Large intestine (tissue), 3 donors: ENCODE measurements around the gene EHMT1. TPM values are rescaled to one million over a fixed set of nuclear protein-coding genes. Genes with fewer than 3 reads are reported as not detected.

Experiments
- DNase-seq, 2 donors: peaks; one replicate each; pipeline versions ENCODE4 v3.0.0 to v3.0.0-alpha.2; 2013
- H3K27ac ChIP-seq: one replicate; pipeline ENCODE4 v1.5.1; 2013; ENCODE audit warnings: low read length
- H3K27me3 ChIP-seq: 2 replicates; pipeline ENCODE4 v1.6.1; 2013; ENCODE audit warnings: low read length; ENCODE audit not compliant: control insufficient read depth, insufficient read depth
- H3K36me3 ChIP-seq: 2 replicates; pipeline ENCODE4 v1.6.1; 2013; ENCODE audit warnings: low read length; ENCODE audit not compliant: control insufficient read depth, insufficient read depth
- H3K4me1 ChIP-seq: one replicate; pipeline ENCODE4 v1.6.1; 2013; ENCODE audit warnings: low read length; ENCODE audit not compliant: control insufficient read depth, insufficient read depth
- H3K4me3 ChIP-seq: one replicate; pipeline ENCODE4 v1.5.1; 2013; ENCODE audit warnings: low read length
- H3K9me3 ChIP-seq: one replicate; pipeline ENCODE4 v1.6.1; 2013; ENCODE audit warnings: mild to moderate bottlenecking, low read depth, low read length, moderate library complexity; ENCODE audit not compliant: control insufficient read depth
- WGBS: methylation state at CpG from one replicate; pipeline ENCODE4 v1.1.5; 2013; ENCODE audit warnings: low lambda C conversion rate; ENCODE audit not compliant: insufficient coverage; 5-methylcytosine and 5-hydroxymethylcytosine counted together
- polyA plus RNA-seq: library from polyadenylated mRNA; unstranded; fragments of 120-200 nt; gene quantifications from one replicate; pipeline ENCODE4 v1.2.1, GENCODE V29; 2013

Gene EHMT1
- polyA plus RNA-seq, 1 donor = 38.7 TPM

DNA sequence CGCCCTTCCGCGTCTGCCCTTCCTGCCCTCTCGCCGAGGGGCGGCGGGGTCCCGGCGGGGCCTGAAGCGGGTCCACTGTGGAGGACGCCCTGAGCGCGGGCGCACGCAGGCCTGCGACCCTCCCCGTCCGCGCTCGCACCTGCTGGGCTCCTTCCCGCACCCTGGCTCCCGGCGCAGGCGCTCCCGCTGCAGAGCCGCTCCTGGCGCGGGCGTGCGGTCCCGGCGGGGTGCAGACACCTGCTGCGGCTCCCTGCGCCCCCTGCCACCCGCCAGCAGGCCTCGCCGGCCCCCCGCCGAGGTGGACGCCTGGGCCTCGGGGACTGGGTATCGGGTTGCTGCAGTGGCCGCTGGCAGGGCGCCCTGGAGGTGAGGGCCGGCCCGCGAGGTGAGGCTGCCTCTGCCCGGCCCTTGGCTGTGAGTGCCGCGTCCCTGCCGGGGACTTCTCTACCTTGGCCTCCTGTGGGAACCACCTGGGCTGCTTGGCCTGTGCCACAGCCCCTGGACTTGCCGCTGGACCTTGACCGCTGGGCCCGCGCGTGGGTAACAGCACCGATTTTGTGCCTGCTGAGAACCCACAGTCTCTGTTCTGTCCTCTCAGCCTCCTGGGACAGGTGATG is 12.7 kb upstream of the EHMT1 start:
- H3K4me1 ChIP-seq = peaks cover 23% of the 10 kb centered on the region
- H3K36me3 ChIP-seq = peaks cover 6% of the 10 kb centered on the region
- H3K27me3 ChIP-seq = peaks cover 14% of the 10 kb centered on the region
- H3K27ac ChIP-seq = peak overlapping the region; percentile 63
- WGBS = no CpG with 5 or more reads among the region's 57 CpGs
- peak overlapping the region; percentile 48 for H3K4me3 ChIP-seq
- no peaks in the 10 kb centered on the region for H3K9me3 ChIP-seq
- peak in 1 of 2 donors; percentile 58 for DNase-seq

DNA sequence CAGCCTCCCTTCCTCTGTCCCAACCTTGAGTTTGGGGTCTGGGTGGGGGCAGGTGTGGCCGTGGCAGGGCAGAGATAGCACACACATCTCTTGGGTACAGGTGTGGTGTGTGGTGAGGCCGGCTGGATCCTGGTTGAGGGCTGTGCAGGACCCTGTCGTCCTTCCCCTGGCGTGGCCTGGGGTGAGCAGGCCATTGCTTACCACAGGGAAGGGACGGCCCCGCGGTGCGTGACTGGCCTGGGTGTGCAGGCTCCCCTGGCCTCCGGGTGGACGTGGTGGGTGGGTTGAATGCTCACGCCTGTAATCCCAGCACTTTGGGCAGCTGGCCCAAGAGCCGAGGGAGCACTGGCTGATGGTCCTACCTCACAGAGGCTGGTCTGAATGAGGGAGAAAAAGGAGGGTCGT is 12.1 kb upstream of the EHMT1 start:
- DNase-seq = peak in 1 of 2 donors; percentile 39
- peaks cover 14% of the 10 kb centered on the region for H3K27me3 ChIP-seq
- no peaks in the 10 kb centered on the region for H3K9me3 ChIP-seq
- H3K4me3 ChIP-seq = peak overlapping the region; percentile 48
- peak overlapping the region; percentile 43 for H3K27ac ChIP-seq
- peaks cover 6% of the 10 kb centered on the region for H3K36me3 ChIP-seq
- H3K4me1 ChIP-seq = peaks cover 28% of the 10 kb centered on the region
- WGBS = no CpG with 5 or more reads among the region's 13 CpGs

DNA sequence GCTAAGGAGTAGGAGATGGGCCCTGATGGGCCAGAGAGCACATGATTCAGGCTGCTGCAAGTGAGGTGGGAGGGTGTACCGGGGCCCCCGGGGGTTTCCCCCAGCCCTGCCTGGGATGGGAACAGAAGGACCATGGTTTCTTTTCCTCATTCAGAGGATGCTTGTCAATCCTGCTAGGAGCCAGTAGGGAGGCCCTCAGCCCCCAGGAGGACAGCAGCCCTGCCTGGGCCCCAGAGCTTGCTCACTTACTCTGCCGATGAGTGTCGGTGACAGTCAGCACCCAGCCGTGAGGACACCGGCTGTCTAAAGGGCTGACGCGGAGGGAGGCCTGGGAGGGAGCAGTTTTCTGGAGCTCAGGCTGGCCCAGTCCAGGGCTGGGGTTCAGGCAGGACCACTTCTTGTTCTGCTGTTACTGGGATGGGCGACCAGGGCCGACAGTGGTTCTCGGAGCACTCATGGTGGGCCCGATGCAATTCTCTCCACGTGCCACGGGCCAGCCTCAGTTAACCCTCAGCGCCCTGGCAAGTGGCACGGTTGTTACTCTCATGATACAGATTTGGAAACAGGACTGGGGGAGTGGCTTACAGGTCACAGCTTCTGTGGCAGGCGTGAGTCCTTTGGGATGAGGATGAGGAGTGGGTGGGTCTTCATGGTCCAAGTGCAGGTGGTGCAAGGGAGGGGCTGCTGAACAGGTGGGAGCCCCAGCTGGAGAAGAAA is 11.5 kb upstream of the EHMT1 start:
- Histone ChIP-seq H3K4me3 (peak overlapping the region; percentile 48), H3K9me3 (no peaks in the 10 kb centered on the region), H3K36me3 (peaks cover 6% of the 10 kb centered on the region), H3K27me3 (peaks cover 13% of the 10 kb centered on the region), H3K4me1 (peaks cover 34% of the 10 kb centered on the region), H3K27ac (peak overlapping the region; percentile 2)
- 40% methylated on average over 1 of the region's 17 CpGs for WGBS
- peak in 1 of 2 donors; percentile 74 for DNase-seq

DNA sequence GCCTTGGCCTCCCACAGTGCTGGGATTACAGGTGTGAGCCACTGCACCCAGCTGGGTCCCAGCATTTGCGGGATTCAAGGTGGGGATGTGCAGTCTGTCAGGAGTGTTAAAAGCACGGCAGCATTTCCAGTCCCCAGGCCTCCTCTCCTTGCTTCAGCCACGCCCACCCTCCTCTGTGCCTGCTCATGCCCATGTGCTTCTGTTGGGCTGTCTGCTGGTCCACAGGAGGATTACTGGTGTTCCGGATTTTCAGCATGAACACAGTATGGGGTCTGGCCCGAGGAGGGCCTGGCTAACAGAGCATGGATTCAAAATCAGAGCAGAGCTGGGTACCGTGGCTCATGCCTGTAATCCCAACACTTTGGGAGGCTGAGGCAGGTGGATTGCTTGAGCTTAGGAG is 7.9 kb upstream of the EHMT1 start:
- Histone ChIP-seq H3K9me3 (peaks cover 3% of the 10 kb centered on the region), H3K4me1 (peaks cover 46% of the 10 kb centered on the region), H3K27me3 (no peaks in the 10 kb centered on the region), H3K4me3 (no peak overlapping the region), H3K27ac (peak overlapping the region; percentile 95), H3K36me3 (peaks cover 33% of the 10 kb centered on the region)
- WGBS = no CpG with 5 or more reads among the region's 6 CpGs
- DNase-seq = no peak

DNA sequence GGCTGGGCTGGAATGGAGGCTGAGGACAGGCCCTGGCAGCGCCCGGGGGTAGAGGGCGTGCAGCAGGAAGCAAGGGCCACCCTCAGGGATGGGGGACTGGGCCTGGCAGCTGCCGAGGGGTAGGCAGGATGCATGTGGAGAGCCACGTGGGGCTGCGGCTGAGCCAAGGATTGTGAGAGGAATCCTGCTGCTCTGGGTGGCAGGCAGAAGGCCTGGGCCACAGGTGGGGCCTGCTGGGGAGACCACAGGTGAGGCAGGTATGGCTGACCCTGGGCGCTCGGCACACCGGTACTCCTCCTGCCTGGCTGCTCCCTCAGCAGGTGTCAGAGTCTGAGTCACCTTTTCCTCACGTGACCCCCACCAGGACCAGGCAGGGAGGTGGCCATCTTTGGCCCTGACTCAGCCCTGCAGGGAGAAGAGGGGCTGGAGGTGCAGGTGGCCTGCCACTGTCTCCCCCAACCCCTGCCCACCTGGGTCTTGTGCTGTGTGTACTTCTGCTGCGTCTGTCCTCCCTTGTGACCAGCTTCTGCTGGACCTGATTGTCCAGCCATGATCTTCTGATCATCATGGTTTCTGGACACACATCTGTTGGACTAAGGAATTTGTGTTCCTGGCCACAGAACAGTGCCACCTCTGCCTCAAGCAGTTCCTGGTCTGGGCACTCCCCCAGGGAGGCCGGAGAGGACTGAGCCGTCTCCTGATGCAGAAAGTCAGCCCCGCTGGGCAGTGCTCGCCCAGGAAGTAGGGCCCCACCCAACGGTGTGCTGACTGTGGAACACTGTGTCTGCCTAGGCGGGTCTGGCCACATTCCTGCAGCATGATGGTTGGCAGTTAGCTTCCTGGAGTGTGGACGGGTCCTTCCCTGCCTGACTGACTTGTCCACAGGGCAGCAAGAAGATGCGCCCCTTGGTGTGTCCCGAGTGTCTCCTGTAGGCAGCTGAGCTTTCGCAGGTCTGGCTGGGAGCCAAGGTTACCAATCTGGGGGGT is 6.9 kb upstream of the EHMT1 start:
- WGBS = no CpG with 5 or more reads among the region's 21 CpGs
- Histone ChIP-seq H3K27ac (peak overlapping the region; percentile 95), H3K27me3 (no peaks in the 10 kb centered on the region), H3K4me3 (peak overlapping the region; percentile 11), H3K36me3 (peaks cover 40% of the 10 kb centered on the region), H3K4me1 (peaks cover 41% of the 10 kb centered on the region), H3K9me3 (peaks cover 3% of the 10 kb centered on the region)
- DNase-seq = peak; percentile 89 to 93

DNA sequence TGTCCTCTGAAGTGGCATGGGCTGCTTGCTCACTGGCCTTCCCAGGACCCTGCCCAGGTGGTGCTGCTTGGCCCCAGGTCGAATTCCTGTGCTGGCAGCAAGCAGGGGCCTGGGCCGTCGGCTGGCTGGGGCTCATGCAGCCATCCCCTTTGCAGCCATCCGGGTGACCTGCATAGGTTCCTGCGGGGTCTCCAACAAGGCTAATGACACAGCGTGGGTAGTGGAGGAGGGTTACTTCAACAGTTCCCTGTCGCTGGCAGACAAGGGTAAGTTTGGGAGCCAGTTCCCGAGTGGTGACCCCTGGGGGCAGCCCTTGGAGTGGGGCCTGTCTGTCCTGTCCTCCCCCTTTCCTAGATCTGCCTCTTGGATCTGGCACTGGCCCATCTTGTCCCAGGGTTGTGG is 6.1 kb upstream of the EHMT1 start:
- no peak for DNase-seq
- peaks cover 39% of the 10 kb centered on the region for H3K4me1 ChIP-seq
- H3K27me3 ChIP-seq = no peaks in the 10 kb centered on the region
- H3K36me3 ChIP-seq = peaks cover 40% of the 10 kb centered on the region
- peak overlapping the region; percentile 95 for H3K27ac ChIP-seq
- no peak overlapping the region for H3K4me3 ChIP-seq
- H3K9me3 ChIP-seq = peaks cover 3% of the 10 kb centered on the region
- no CpG with 5 or more reads among the region's 8 CpGs for WGBS

DNA sequence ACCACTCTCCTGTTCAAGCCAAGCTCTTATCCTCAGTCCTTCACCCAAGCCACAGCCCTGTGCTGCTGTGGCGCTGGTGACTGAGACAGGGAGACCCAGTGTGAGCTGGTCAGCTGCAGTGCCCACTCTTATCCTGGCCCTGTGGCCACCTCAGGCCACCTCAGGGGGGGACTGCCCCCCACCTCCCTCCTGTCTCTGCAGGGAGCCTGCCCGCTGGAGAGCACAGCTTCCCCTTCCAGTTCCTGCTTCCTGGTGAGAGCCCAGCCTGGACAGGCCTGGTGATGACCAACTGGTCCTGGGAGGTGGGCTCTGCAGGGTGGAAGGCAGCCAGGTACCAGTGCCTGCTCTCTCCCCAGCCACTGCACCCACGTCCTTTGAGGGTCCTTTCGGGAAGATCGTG is 5.5 kb upstream of the EHMT1 start:
- no CpG with 5 or more reads among the region's 5 CpGs for WGBS
- no peak overlapping the region for H3K4me3 ChIP-seq
- H3K4me1 ChIP-seq = peaks cover 38% of the 10 kb centered on the region
- peak overlapping the region; percentile 95 for H3K27ac ChIP-seq
- peaks cover 40% of the 10 kb centered on the region for H3K36me3 ChIP-seq
- H3K9me3 ChIP-seq = peaks cover 4% of the 10 kb centered on the region
- no peak for DNase-seq
- H3K27me3 ChIP-seq = no peaks in the 10 kb centered on the region

DNA sequence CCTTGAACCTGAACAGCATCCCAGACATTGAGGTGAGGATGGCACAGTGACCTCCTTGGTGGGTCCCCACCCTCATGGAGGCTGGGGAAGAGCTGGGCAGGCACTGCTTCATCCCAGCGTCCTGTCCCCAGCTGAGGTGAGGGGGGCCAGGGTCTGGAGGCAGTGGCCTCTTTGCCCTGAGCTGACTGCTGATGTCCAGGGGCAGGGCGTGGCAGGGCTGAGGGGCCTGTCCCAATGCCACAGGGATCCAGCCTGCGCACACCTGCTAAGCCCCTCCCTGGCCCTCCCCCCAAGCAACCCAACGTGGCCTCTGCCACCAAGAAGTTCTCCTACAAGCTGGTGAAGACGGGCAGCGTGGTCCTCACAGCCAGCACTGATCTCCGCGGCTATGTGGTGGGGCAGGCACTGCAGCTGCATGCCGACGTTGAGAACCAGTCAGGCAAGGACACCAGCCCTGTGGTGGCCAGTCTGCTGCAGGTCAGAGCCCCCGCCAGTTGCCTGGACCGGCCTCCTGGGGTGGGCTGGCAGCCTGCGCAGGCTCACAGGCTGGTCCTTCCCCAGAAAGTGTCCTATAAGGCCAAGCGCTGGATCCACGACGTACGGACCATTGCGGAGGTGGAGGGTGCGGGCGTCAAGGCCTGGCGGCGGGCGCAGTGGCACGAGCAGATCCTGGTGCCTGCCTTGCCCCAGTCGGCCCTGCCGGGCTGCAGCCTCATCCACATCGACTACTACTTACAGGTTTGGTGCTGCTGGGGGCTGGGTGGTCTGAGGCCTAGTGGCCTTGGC is 4.9 kb upstream of the EHMT1 start:
- no peak overlapping the region for H3K4me3 ChIP-seq
- DNase-seq = no peak
- H3K4me1 ChIP-seq = peaks cover 33% of the 10 kb centered on the region
- H3K27ac ChIP-seq = no peak overlapping the region
- no CpG with 5 or more reads among the region's 27 CpGs for WGBS
- peaks cover 7% of the 10 kb centered on the region for H3K9me3 ChIP-seq
- H3K27me3 ChIP-seq = no peaks in the 10 kb centered on the region
- H3K36me3 ChIP-seq = peaks cover 38% of the 10 kb centered on the region

DNA sequence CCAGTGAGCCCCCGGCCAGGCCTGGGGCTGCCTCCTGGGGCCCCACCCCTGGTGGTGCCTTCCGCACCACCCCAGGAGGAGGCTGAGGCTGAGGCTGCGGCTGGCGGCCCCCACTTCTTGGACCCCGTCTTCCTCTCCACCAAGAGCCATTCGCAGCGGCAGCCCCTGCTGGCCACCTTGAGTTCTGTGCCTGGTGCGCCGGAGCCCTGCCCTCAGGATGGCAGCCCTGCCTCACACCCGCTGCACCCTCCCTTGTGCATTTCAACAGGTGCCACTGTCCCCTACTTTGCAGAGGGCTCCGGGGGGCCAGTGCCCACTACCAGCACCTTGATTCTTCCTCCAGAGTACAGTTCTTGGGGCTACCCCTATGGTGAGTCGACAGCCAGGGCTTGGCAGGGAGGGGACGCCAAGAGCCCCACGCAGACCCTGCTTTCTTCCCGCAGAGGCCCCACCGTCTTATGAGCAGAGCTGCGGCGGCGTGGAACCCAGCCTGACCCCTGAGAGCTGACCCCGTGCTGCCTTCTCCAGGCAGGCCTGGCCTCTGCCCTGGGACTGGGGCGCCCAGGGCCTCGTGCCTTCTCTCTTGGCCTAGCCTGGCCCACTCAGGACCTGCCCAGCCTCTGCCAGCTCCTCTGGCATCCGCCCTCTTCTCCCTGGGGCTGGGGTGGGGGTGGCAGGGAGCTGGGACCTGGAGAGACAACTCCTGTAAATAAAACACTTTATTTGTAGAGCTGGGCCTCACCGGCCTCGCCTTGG is 4.0 kb upstream of the EHMT1 start:
- H3K4me3 ChIP-seq = no peak overlapping the region
- peaks cover 33% of the 10 kb centered on the region for H3K4me1 ChIP-seq
- H3K27ac ChIP-seq = no peak overlapping the region
- H3K36me3 ChIP-seq = peaks cover 34% of the 10 kb centered on the region
- no peaks in the 10 kb centered on the region for H3K27me3 ChIP-seq
- peaks cover 7% of the 10 kb centered on the region for H3K9me3 ChIP-seq
- no CpG with 5 or more reads among the region's 25 CpGs for WGBS
- no peak for DNase-seq
